Astrocyte (in vitro differentiated cells and primary cell): ENCODE results near the gene COG7. TPM values are rescaled to one million over a fixed set of nuclear protein-coding genes. Genes with fewer than 3 reads are reported as not detected.
A peak's percentile ranks its signal among the peaks of the same experiment; 100 is the strongest.

ENCODE experiments used
- DNase-seq: peaks from one replicate; pipeline ENCODE4 v3.0.0-alpha.2; 2010; ENCODE audit warnings: low read depth
- FAIRE-seq: peaks from 2 replicates; lab custom pipeline; 2011; peaks lifted over from hg19 to GRCh38; lab: Jason Lieb, UNC
- H2AFZ ChIP-seq: 2 replicates; pipeline ENCODE4 v1.6.0; 2012; ENCODE audit warnings: low read depth, low read length, inconsistent platforms
- H3K27ac ChIP-seq: 2 replicates; pipeline ENCODE4 v1.5.1; 2011; ENCODE audit warnings: low read depth, low read length, inconsistent platforms
- H3K27me3 ChIP-seq: 2 replicates; pipeline ENCODE4 v1.6.0; 2011; ENCODE audit warnings: low read length, inconsistent platforms; ENCODE audit not compliant: insufficient read depth
- H3K36me3 ChIP-seq: 2 replicates; pipeline ENCODE4 v1.5.1; 2011; ENCODE audit warnings: low read length, inconsistent platforms; ENCODE audit not compliant: insufficient read depth
- H3K4me1 ChIP-seq: 2 replicates; pipeline ENCODE4 v1.5.1; 2011; ENCODE audit warnings: low read length, inconsistent platforms; ENCODE audit not compliant: insufficient read depth
- H3K4me2 ChIP-seq: 2 replicates; pipeline ENCODE4 v1.6.0; 2012; ENCODE audit warnings: low read length, inconsistent platforms
- H3K4me3 ChIP-seq: 2 replicates; pipeline ENCODE4 v1.5.1; 2011; ENCODE audit warnings: low read depth, mild to moderate bottlenecking, low read length, inconsistent platforms; ENCODE audit not compliant: insufficient read depth
- H3K79me2 ChIP-seq: 2 replicates; pipeline ENCODE4 v1.6.0; 2012; ENCODE audit warnings: mild to moderate bottlenecking, low read length, inconsistent platforms; ENCODE audit not compliant: insufficient read depth
- H3K9ac ChIP-seq: 2 replicates; pipeline ENCODE4 v1.6.0; 2012; ENCODE audit warnings: mild to moderate bottlenecking, low read length, inconsistent platforms
- H3K9me3 ChIP-seq: 2 replicates; pipeline ENCODE4 v1.5.1; 2012; ENCODE audit warnings: low read depth, mild to moderate bottlenecking, low read length, inconsistent platforms; ENCODE audit not compliant: insufficient read depth
- H4K20me1 ChIP-seq: 2 replicates; pipeline ENCODE4 v1.6.0; 2012; ENCODE audit warnings: low read length, inconsistent platforms; ENCODE audit not compliant: insufficient read depth
- H3K27ac Mint-ChIP-seq: one replicate; pipeline ENCODE4 v1.8.0; 2021; ENCODE audit warnings: mild to moderate bottlenecking, mixed read lengths; ENCODE audit not compliant: unreplicated experiment
- H3K27me3 Mint-ChIP-seq: one replicate; pipeline ENCODE4 v1.8.0; 2021; ENCODE audit warnings: low read depth, mixed read lengths; ENCODE audit not compliant: unreplicated experiment
- H3K36me3 Mint-ChIP-seq: one replicate; pipeline ENCODE4 v1.8.0; 2021; ENCODE audit warnings: low read depth, mixed read lengths; ENCODE audit not compliant: unreplicated experiment
- H3K4me1 Mint-ChIP-seq: one replicate; pipeline ENCODE4 v1.8.0; 2021; ENCODE audit warnings: low read depth, mixed read lengths; ENCODE audit not compliant: unreplicated experiment
- H3K4me3 Mint-ChIP-seq: one replicate; pipeline ENCODE4 v1.8.0; 2021; ENCODE audit warnings: mild to moderate bottlenecking, moderate library complexity, mixed read lengths; ENCODE audit not compliant: unreplicated experiment
- H3K9me3 Mint-ChIP-seq: one replicate; pipeline ENCODE4 v1.8.0; 2021; ENCODE audit warnings: mild to moderate bottlenecking, mixed read lengths; ENCODE audit not compliant: unreplicated experiment
- CTCF ChIP-seq: IDR thresholded peaks from 2 replicates; pipeline ENCODE4 v1.5.1; 2011; ENCODE audit warnings: low read depth, mild to moderate bottlenecking, inconsistent platforms, low read length, moderate library complexity; ENCODE audit not compliant: insufficient read depth
- EZH2 ChIP-seq: IDR thresholded peaks from 2 replicates; pipeline ENCODE4 v1.6.1; 2012; ENCODE audit warnings: mild to moderate bottlenecking, low read length, inconsistent platforms; ENCODE audit not compliant: insufficient read depth
- total RNA-seq: library from RNA; stranded (reverse); gene quantifications from 2 replicates; pipeline ENCODE4 v1.2.1, GENCODE V29; 2021

The COG7 gene
- total RNA-seq, 1 donor from 2014 or later: 19.8 TPM

DNA sequence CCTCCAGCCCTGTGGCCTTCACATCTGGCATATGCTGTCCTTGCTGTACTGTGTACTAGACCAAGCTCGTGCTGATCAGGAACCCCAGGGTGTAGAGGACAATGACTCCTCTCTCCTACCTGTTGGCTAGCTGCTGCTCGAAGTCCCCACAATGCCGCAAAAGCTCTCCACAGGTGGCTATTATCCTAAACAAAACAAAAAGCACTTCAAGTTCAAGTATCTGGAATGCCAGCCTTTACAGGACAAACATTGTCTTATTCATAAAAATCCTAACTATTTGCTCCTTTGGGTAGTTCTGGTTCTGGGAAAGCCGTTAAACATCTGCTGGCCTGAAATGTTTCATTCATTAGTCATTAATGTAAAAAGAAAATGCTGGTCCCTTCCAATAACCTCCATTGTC is 42.8 kb downstream of the COG7 start:
- H3K4me3 ChIP-seq: no peak overlapping the region
- H3K27me3 ChIP-seq: no peaks in the 10 kb centered on the region
- no peak for TF ChIP-seq EZH2
- TF ChIP-seq CTCF: no peak
- no peaks in the 10 kb centered on the region for H3K9me3 ChIP-seq
- no peaks in the 10 kb centered on the region for H3K27me3 Mint-ChIP-seq
- H3K4me2 ChIP-seq: no peak overlapping the region
- peak; percentile 38 for DNase-seq
- H3K4me1 Mint-ChIP-seq: peaks cover 13% of the 10 kb centered on the region
- H3K27ac ChIP-seq: peak overlapping the region; percentile 4
- no peaks in the 10 kb centered on the region for H3K79me2 ChIP-seq
- peaks cover 8% of the 10 kb centered on the region for H4K20me1 ChIP-seq
- H3K9ac ChIP-seq: no peak overlapping the region
- H3K4me1 ChIP-seq: peaks cover 14% of the 10 kb centered on the region
- H3K4me3 Mint-ChIP-seq: no peak overlapping the region
- no peak overlapping the region for H3K27ac Mint-ChIP-seq
- peaks cover 16% of the 10 kb centered on the region for H3K36me3 ChIP-seq
- no peaks in the 10 kb centered on the region for H3K9me3 Mint-ChIP-seq
- peaks cover 36% of the 10 kb centered on the region for H3K36me3 Mint-ChIP-seq
- no peak overlapping the region for H2AFZ ChIP-seq
- no peak for FAIRE-seq

- TF ChIP-seq EZH2 (no peak), CTCF (no peak)
- Mint-ChIP-seq H3K4me3 (no peak overlapping the region), H3K27me3 (no peaks in the 10 kb centered on the region), H3K27ac (peak overlapping the region; percentile 53), H3K9me3 (no peaks in the 10 kb centered on the region), H3K4me1 (peaks cover 13% of the 10 kb centered on the region), H3K36me3 (peaks cover 36% of the 10 kb centered on the region)
- H3K9me3 ChIP-seq: no peaks in the 10 kb centered on the region
- H3K9ac ChIP-seq: no peak overlapping the region
- H2AFZ ChIP-seq: no peak overlapping the region
- H3K4me3 ChIP-seq: no peak overlapping the region
- H3K79me2 ChIP-seq: no peaks in the 10 kb centered on the region
- H3K36me3 ChIP-seq: peaks cover 16% of the 10 kb centered on the region
- no peaks in the 10 kb centered on the region for H3K27me3 ChIP-seq
- H3K27ac ChIP-seq: peak overlapping the region; percentile 4
- no peak for DNase-seq
- peaks cover 8% of the 10 kb centered on the region for H4K20me1 ChIP-seq
- H3K4me2 ChIP-seq: no peak overlapping the region
- no peak for FAIRE-seq
- peaks cover 14% of the 10 kb centered on the region for H3K4me1 ChIP-seq
These were observed 43.5 kb downstream of the COG7 start for GRCh38 chr16:23409522-23409921.

DNA sequence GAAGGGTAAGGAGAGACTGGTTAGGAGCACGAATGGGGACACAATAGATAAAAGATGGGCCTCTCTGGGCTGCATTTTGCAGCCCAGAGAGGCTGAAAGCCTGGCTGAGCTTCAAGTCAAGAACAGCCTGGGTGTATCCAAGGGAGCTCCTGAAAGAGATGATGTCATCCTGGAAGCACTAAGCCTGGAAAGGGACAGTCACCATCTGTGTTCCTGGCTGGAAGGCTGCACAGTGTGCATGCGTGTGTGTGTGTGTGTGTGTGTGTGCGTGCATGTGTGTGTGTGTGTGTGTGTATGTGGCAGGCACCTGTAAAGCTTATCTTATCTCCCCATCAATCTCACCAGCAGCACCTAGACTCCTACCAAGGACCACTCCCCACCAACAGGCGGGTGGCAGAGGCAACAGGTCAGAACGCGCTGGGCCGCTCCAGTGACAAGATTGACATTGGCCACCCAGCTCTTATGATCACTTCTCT is 44.1 kb downstream of the COG7 start:
- TF ChIP-seq EZH2: no peak
- TF ChIP-seq CTCF: no peak
- H3K9ac ChIP-seq: no peak overlapping the region
- H4K20me1 ChIP-seq: peaks cover 8% of the 10 kb centered on the region
- Mint-ChIP-seq H3K4me1 (peaks cover 16% of the 10 kb centered on the region), H3K4me3 (no peak overlapping the region), H3K9me3 (no peaks in the 10 kb centered on the region), H3K27me3 (no peaks in the 10 kb centered on the region), H3K27ac (peak overlapping the region; percentile 26), H3K36me3 (peaks cover 36% of the 10 kb centered on the region)
- FAIRE-seq (no peak), DNase-seq (peak; percentile 64)
- no peaks in the 10 kb centered on the region for H3K9me3 ChIP-seq
- H2AFZ ChIP-seq: no peak overlapping the region
- peaks cover 14% of the 10 kb centered on the region for H3K4me1 ChIP-seq
- H3K27me3 ChIP-seq: no peaks in the 10 kb centered on the region
- no peaks in the 10 kb centered on the region for H3K79me2 ChIP-seq
- no peak overlapping the region for H3K4me2 ChIP-seq
- H3K36me3 ChIP-seq: peaks cover 16% of the 10 kb centered on the region
- H3K27ac ChIP-seq: no peak overlapping the region
- H3K4me3 ChIP-seq: no peak overlapping the region
